UCSD-AML1 (cell line): ENCODE measurements around the gene CD46.
"Not testable (repeated sequence)": the region's sequence is repeated elsewhere in the genome, so short reads cannot be mapped to it uniquely, and the experiment has no call there.

Source experiments
- DNase-seq: peaks from one replicate; lab custom pipeline; 2025; ENCODE audit not compliant: unreplicated experiment; lab: John Stamatoyannopoulos, UW

The CD46 gene

GRCh38 chr1:207750631-207751305 lies 1.1 kb upstream of the CD46 start:
- DNase-seq, result no peak

- DNase-seq, result not testable (repeated sequence)
Observed at GRCh38 chr1:207751463-207751789, 428 bp upstream of the CD46 start.

GRCh38 chr1:207752456-207752998 lies 673 bp downstream of the CD46 start:
- peak; percentile 48 for DNase-seq

GRCh38 chr1:207753611-207754010 lies 1.8 kb downstream of the CD46 start:
- no peak for DNase-seq

- DNase-seq, result no peak
Observed at GRCh38 chr1:207754011-207754410, 2.2 kb downstream of the CD46 start.

- no peak for DNase-seq
Observed at GRCh38 chr1:207754974-207755700, 3.3 kb downstream of the CD46 start.

- DNase-seq, result no peak
Observed at GRCh38 chr1:207755846-207756693, 4.2 kb downstream of the CD46 start.

- DNase-seq, result no peak
Observed at GRCh38 chr1:207762622-207763021, 10.8 kb downstream of the CD46 start.

- DNase-seq, result no peak
Observed at GRCh38 chr1:207763091-207763490, 11.2 kb downstream of the CD46 start.

GRCh38 chr1:207763972-207764371 lies 12.1 kb downstream of the CD46 start:
- no peak for DNase-seq

GRCh38 chr1:207766569-207766968 lies 14.7 kb downstream of the CD46 start:
- DNase-seq, result no peak

GRCh38 chr1:207770514-207770913 lies 18.7 kb downstream of the CD46 start:
- DNase-seq, result not testable (repeated sequence)

- DNase-seq, result not testable (repeated sequence)
Observed at GRCh38 chr1:207776045-207776444, 24.2 kb downstream of the CD46 start.

- DNase-seq, result not testable (repeated sequence)
Observed at GRCh38 chr1:207777412-207777811, 25.6 kb downstream of the CD46 start.

- no peak for DNase-seq
Observed at GRCh38 chr1:207779008-207779407, 27.2 kb downstream of the CD46 start.

- DNase-seq, result no peak
Observed at GRCh38 chr1:207781312-207781711, 29.5 kb downstream of the CD46 start.

GRCh38 chr1:207787776-207788175 lies 35.9 kb downstream of the CD46 start:
- no peak for DNase-seq

- no peak for DNase-seq
Observed at GRCh38 chr1:207789386-207789785, 37.5 kb downstream of the CD46 start.

- no peak for DNase-seq
Observed at GRCh38 chr1:207789792-207790787, 38.2 kb downstream of the CD46 start.

GRCh38 chr1:207791290-207791689 lies 39.4 kb downstream of the CD46 start:
- DNase-seq, result no peak
